Sigmoid colon (tissue), 7 donors: ENCODE data around the gene PITX1. TPM values are rescaled to one million over a fixed set of nuclear protein-coding genes. Genes with fewer than 3 reads are reported as not detected.

Experiments used
- DNase-seq: peaks from one replicate; pipeline ENCODE4 v3.0.0-alpha.2; 2019
- H3K27ac ChIP-seq, 4 donors: fragments of 200-600 bp; sonication (generic); one replicate each; pipeline ENCODE4 v1.5.1; 2016 to 2019; ENCODE audit warnings: mild to moderate bottlenecking in 1 of 4
- H3K27me3 ChIP-seq, 3 donors: fragments of 200-600 bp; sonication (generic); one replicate each; pipeline ENCODE4 v1.5.1; 2019; ENCODE audit warnings: mild to moderate bottlenecking in 1 of 3
- H3K36me3 ChIP-seq, 4 donors: fragments of 200-600 bp; sonication (generic); one replicate each; pipeline ENCODE4 v1.5.1; 2016 to 2019
- H3K4me1 ChIP-seq, 4 donors: fragments of 200-600 bp; sonication (generic); one replicate each; pipeline ENCODE4 v1.5.1; 2017 to 2019
- H3K4me3 ChIP-seq, 4 donors: fragments of 200-600 bp; sonication (generic); one replicate each; pipeline ENCODE4 v1.5.1; 2017 to 2019; ENCODE audit warnings: mild to moderate bottlenecking in 2 of 4, moderate library complexity in 1 of 4
- H3K9me3 ChIP-seq, 4 donors: fragments of 200-600 bp in 3 of 4; sonication (generic) in 3 of 4; one replicate each; pipeline versions ENCODE4 v1.5.1 to v1.6.1; 2013 to 2019
- EP300 ChIP-seq, 4 donors: sonication (generic); formaldehyde crosslinking; IDR thresholded peaks; one replicate each; pipeline ENCODE4 v1.6.1; 2017; ENCODE audit warnings: antibody characterized with exemption in 4 of 4
- POLR2A ChIP-seq, 2 donors: fragments of 450-650 bp; IDR thresholded peaks; one replicate each; pipeline ENCODE4 v1.6.1; 2016; ENCODE audit warnings: antibody characterized with exemption in 2 of 2, mild to moderate bottlenecking in 2 of 2, moderate library complexity in 2 of 2
- POLR2AphosphoS5 ChIP-seq, 4 donors: sonication (generic); formaldehyde crosslinking; IDR thresholded peaks; one replicate each; pipeline ENCODE4 v1.6.1; 2017; ENCODE audit warnings: antibody characterized with exemption in 4 of 4
- WGBS, 2 donors: extraction: QIAGEN DNeasy Blood & Tissue Kit; methylation state at CpG; one replicate each; pipeline ENCODE4 v1.1.7; 2013; 5-methylcytosine and 5-hydroxymethylcytosine counted together
- intact Hi-C: fragments of 100-400 bp; cut with DNase I; formaldehyde crosslinking; loops from one replicate; pipeline ENCODE4 v1.15.1; 2023
- polyA plus RNA-seq, 3 donors: library from polyadenylated mRNA; stranded (reverse); fragments of 200-250 nt; gene quantifications; one replicate each; pipeline ENCODE4 v1.2.3, GENCODE V29; 2013
- total RNA-seq, 4 donors: library from RNA; depleted of rRNA; stranded (reverse); fragments of >200 nt; gene quantifications; one replicate each; pipeline ENCODE4 v1.1.0, GENCODE V29; 2016
- TF ChIP-seq, protein P1 (sequence below), 4 experiments: fragments of 450-650 bp in 3 of 4; fragments of 200-600 bp in 1 of 4; IDR thresholded peaks; one replicate each; pipeline ENCODE4 v1.5.1; 2016 to 2019; ENCODE audit warnings: antibody characterized with exemption in 4 of 4, mild to moderate bottlenecking in 3 of 4, moderate library complexity in 2 of 4
- donor health status: healthy with polysubstance abuse.
- donor health status: Bipolar disorder and iron deficiency.
- donor health status: healthy.

Gene PITX1
- total and polyA plus RNA-seq, 7 donors = 1.6 to 7.2 (median 5.8) TPM

DNA sequence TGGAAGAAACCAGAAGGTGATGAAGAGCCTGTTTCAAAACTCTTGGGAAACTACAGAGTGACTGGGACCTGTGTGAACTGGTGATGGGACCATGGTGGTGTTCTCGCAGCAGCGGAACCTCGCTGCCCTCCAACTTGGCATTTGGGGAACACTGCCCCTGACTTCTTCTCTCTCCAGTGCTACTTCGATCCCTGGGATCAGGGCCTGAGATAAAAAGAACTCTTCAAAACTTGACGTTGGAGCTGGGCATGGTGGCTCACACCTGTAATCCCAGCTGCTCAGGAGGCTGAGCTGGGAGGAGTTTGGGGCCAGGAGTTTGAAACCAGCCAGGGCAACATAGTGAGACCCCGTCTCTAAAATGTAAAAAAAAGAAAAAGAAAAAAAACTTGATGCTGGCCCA is 18.1 kb downstream of the PITX1 start:
- intact Hi-C loops = no loop called here
- no peak overlapping the region for H3K27ac ChIP-seq

DNA sequence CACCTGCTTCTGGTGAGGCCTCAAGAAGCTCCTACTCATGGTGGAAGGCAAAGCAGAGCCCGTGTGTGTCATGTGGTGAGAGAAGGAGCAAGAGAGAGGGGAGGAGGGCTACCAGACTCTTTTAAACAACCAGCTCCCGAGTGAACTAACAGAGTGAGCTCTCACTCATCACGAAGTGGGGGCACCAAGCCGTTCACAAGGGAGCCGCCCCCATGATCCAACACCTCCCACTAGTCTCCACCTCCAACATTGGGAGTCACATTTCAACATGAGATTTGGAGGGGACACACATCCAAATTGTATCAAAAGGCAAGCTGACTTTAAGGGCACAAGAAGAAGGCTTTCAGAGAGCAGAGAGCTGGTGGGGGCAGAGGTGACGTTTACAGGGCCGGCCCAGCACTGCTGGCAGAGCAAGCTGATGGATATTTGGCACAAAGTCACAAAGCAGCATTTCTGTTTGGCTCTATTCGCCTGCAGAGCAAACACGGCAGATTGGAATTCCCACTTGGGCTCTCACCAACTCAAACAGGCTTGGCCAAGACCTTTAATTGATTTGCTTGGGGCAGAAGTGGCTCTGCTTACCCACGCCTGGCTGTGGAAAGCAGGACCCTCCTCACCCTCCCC is 20.0 kb downstream of the PITX1 start:
- peaks cover 0 to 31% (median 24%) of the 10 kb centered on the region in 4 donors for H3K4me1 ChIP-seq
- H3K27me3 ChIP-seq = no peaks in the 10 kb centered on the region
- WGBS, 2 donors = 71 to 79% methylated on average over 10 of the region's 10 CpGs
- no peaks in the 10 kb centered on the region for H3K36me3 ChIP-seq
- peak; percentile 66 for DNase-seq
- H3K4me3 ChIP-seq = no peak overlapping the region
- H3K9me3 ChIP-seq = no peaks in the 10 kb centered on the region
- TF ChIP-seq POLR2AphosphoS5 (IDR thresholded peaks at IDR 0.05) (peak in 1 of 4 donors; percentile 24), EP300 (IDR thresholded peaks at IDR 0.05) (no peak)
- intact Hi-C loops = no loop called here
- H3K27ac ChIP-seq = peak overlapping the region; percentile 14 to 73 (median 57)

More for the DNA sequence above, 18.1 kb downstream of the PITX1 start:
- H3K27me3 ChIP-seq = no peaks in the 10 kb centered on the region
- no peak overlapping the region for H3K4me3 ChIP-seq
- TF ChIP-seq POLR2A (IDR thresholded peaks at IDR 0.05) = no peak
- TF ChIP-seq POLR2AphosphoS5 (IDR thresholded peaks at IDR 0.05) = no peak
- TF ChIP-seq EP300 (IDR thresholded peaks at IDR 0.05) = no peak
- TF ChIP-seq, protein P1, sequence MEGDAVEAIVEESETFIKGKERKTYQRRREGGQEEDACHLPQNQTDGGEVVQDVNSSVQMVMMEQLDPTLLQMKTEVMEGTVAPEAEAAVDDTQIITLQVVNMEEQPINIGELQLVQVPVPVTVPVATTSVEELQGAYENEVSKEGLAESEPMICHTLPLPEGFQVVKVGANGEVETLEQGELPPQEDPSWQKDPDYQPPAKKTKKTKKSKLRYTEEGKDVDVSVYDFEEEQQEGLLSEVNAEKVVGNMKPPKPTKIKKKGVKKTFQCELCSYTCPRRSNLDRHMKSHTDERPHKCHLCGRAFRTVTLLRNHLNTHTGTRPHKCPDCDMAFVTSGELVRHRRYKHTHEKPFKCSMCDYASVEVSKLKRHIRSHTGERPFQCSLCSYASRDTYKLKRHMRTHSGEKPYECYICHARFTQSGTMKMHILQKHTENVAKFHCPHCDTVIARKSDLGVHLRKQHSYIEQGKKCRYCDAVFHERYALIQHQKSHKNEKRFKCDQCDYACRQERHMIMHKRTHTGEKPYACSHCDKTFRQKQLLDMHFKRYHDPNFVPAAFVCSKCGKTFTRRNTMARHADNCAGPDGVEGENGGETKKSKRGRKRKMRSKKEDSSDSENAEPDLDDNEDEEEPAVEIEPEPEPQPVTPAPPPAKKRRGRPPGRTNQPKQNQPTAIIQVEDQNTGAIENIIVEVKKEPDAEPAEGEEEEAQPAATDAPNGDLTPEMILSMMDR (IDR thresholded peaks at IDR 0.05) = no peak
- no peak for DNase-seq
- H3K9me3 ChIP-seq = no peaks in the 10 kb centered on the region
- H3K36me3 ChIP-seq = no peaks in the 10 kb centered on the region
- 92% methylated on average over 6 of the region's 6 CpGs for WGBS, 2 donors
- peaks cover 0 to 31% (median 24%) of the 10 kb centered on the region in 4 donors for H3K4me1 ChIP-seq

DNA sequence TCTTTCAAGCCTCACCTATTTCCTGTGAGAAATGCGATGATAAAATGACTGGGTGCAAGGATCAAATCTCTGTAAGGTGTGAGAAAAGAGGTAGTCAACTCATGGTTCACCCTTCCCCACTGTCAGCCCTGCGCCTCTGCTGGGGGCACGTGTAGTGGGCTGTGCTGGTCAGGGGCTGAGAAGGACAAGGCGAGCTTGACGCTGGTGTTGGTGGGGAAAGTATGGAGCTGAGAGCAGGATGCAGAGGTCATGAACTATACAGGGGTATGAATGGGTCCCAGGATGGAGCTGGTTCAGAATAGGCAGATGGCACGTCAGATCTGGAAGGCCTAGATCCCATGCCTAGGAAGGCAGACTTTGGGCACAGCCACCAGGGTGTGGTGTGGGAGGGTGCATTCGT is 20.6 kb downstream of the PITX1 start:
- H3K27ac ChIP-seq = peak overlapping the region; percentile 14 to 73 (median 57)
- intact Hi-C loops = no loop called here

DNA sequence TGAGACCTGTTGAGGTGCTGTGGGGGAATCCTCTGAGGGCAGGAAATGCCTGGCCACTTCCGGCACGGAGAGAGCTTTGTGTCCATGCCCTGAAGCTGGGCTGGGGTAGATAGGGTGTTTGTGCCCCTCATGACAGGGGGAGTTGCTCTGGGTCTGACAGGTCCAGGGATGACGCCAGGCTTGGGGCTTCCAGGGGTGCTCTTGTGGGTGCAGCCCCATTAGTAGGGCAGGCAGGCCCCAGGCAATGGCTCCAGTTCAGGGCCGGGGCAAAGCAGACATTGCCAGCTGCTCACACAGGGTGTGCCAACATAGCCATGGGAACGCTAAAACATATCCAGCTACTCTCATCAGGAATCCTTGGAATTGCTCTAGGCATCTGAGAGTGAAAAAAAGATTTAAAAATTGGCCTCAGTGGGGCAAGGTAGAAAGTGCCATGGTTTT is 21.1 kb downstream of the PITX1 start:
- H3K9me3 ChIP-seq = no peaks in the 10 kb centered on the region
- TF ChIP-seq EP300 (IDR thresholded peaks at IDR 0.05) (no peak), POLR2AphosphoS5 (IDR thresholded peaks at IDR 0.05) (no peak), POLR2A (IDR thresholded peaks at IDR 0.05) (no peak)
- TF ChIP-seq, protein P1 (IDR thresholded peaks at IDR 0.05) = no peak
- peak; percentile 56 for DNase-seq
- H3K4me1 ChIP-seq = peaks cover 0 to 31% (median 24%) of the 10 kb centered on the region in 4 donors
- no peaks in the 10 kb centered on the region for H3K36me3 ChIP-seq
- H3K27me3 ChIP-seq = no peaks in the 10 kb centered on the region
- H3K27ac ChIP-seq = peak overlapping the region in 2 of 4 donors; percentile 50 to 73
- no peak overlapping the region for H3K4me3 ChIP-seq
- WGBS, 2 donors = 92% methylated on average over 5 of the region's 5 CpGs
- intact Hi-C loops = no loop called here

More for the DNA sequence above, 20.6 kb downstream of the PITX1 start:
- Histone ChIP-seq H3K9me3 (no peaks in the 10 kb centered on the region), H3K27me3 (no peaks in the 10 kb centered on the region), H3K4me3 (no peak overlapping the region), H3K4me1 (peaks cover 0 to 31% (median 24%) of the 10 kb centered on the region in 4 donors), H3K36me3 (no peaks in the 10 kb centered on the region)
- DNase-seq = no peak
- no peak for TF ChIP-seq POLR2AphosphoS5 (IDR thresholded peaks at IDR 0.05)
- TF ChIP-seq POLR2A (IDR thresholded peaks at IDR 0.05) = no peak
- TF ChIP-seq, protein P1 (IDR thresholded peaks at IDR 0.05) = no peak
- no peak for TF ChIP-seq EP300 (IDR thresholded peaks at IDR 0.05)
- 93 to 95% methylated on average over 7 of the region's 7 CpGs for WGBS, 2 donors

DNA sequence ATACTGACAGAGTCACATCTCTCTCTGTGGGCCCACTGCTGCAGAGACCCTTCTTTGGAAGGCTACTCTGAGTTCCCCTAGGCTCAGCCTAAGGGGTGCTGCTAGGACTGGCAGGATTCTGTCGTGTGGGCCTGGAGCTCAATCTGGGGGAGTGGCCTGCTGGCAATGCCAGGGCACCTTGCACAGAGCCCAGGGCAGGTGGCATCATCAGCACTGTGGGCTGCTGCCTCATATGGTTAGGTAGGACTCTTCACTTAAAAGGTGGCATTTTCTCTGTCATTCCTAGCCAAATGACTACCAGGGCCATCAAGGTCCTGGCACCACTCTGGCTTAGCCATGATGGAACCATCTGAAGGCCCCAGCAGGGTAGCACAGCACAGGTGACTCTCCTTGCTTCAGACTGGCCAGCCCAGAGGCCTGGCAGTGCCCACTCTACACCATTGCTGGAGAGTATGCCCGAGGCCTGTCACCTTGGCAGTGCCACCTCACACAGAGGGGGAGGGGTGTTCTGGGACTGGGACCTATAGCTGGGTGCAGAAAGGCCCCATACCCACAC is 21.9 kb downstream of the PITX1 start:
- 94% methylated on average over 2 of the region's 2 CpGs for WGBS, 2 donors
- intact Hi-C loops = no loop called here
- Histone ChIP-seq H3K27ac (no peak overlapping the region), H3K4me3 (no peak overlapping the region), H3K27me3 (no peaks in the 10 kb centered on the region), H3K9me3 (no peaks in the 10 kb centered on the region), H3K36me3 (no peaks in the 10 kb centered on the region), H3K4me1 (peaks cover 0 to 31% (median 24%) of the 10 kb centered on the region in 4 donors)
- peak; percentile 46 for DNase-seq
- no peak for TF ChIP-seq EP300 (IDR thresholded peaks at IDR 0.05)
- TF ChIP-seq, protein P1 (IDR thresholded peaks at IDR 0.05) = no peak
- TF ChIP-seq POLR2A (IDR thresholded peaks at IDR 0.05) = no peak
- TF ChIP-seq POLR2AphosphoS5 (IDR thresholded peaks at IDR 0.05) = no peak
